Measurements from ENCODE around the gene BIRC3. TPM values are rescaled to one million over a fixed set of nuclear protein-coding genes. Genes with fewer than 3 reads are reported as not detected.

The BIRC3 gene
- total and polyA plus RNA-seq, 2 of the 8 experiments (the other 6 are each of a cell fraction or from before 2014, with no cell fraction given), result 0.08 to 0.20 TPM

GRCh38 chr11:102289592-102289991 is 27.7 kb upstream of the BIRC3 start:
- Histone ChIP-seq H4K20me1 (replicated peaks in 1 of 2; ENCODE audit: control insufficient read depth in 1 of 2, insufficient read depth in 2 of 2, low read length in 2 of 2) (no peaks in the 10 kb centered on the region), H3K56ac (replicated peaks; ENCODE audit: insufficient read length, low read depth, low read length) (no peak overlapping the region), H3K4me1 (replicated peaks in 1 of 4; ENCODE audit: control insufficient read depth in 3 of 4, insufficient read depth in 4 of 4, low read length in 3 of 4) (peaks cover 0 to 5% (median 0%) of the 10 kb centered on the region in 4 experiments; a peak in 2 of 7 replicates), H2BK5ac (ENCODE audit: low read depth, low read length) (no peak overlapping the region), H3K4me3 (ENCODE audit: extremely low read depth in 1 of 4, insufficient read depth in 2 of 4, low read depth in 3 of 4, low read length in 4 of 4) (no peak overlapping the region), H2BK120ac (replicated peaks; ENCODE audit: low read depth, low read length) (no peak overlapping the region), H3K27me3 (replicated peaks in 1 of 4; ENCODE audit: control insufficient read depth in 3 of 4, extremely low read depth in 1 of 4, insufficient read depth in 3 of 4, low read length in 3 of 4) (no peaks in the 10 kb centered on the region), H3K9ac (replicated peaks in 1 of 4; ENCODE audit: extremely low read depth in 1 of 4, low read depth in 3 of 4, low read length in 3 of 4) (no peak overlapping the region), H3K14ac (ENCODE audit: insufficient read length) (no peak overlapping the region), H3K9me3 (ENCODE audit: insufficient read depth in 2 of 2, low read depth in 1 of 2, low read length in 1 of 2) (no peaks in the 10 kb centered on the region), H3K79me1 (ENCODE audit: low read depth, low read length) (no peaks in the 10 kb centered on the region), H3K23ac (ENCODE audit: insufficient read length) (no peak overlapping the region), H3K79me2 (ENCODE audit: control insufficient read depth in 1 of 2, insufficient read depth in 2 of 2, low read length in 2 of 2) (no peaks in the 10 kb centered on the region), H4K91ac (replicated peaks; ENCODE audit: insufficient read length, low read length) (no peak overlapping the region), H3K18ac (ENCODE audit: extremely low read depth, low read length) (no peak overlapping the region), H3K4me2 (ENCODE audit: insufficient read depth in 1 of 2, low read depth in 2 of 2, low read length in 2 of 2) (no peak overlapping the region), H2BK15ac (ENCODE audit: low read length) (no peak overlapping the region), H3K36me3 (ENCODE audit: control insufficient read depth in 2 of 4, insufficient read depth in 4 of 4, low read length in 3 of 4) (no peaks in the 10 kb centered on the region), H2AFZ (ENCODE audit: low read length) (peak overlapping the region; percentile 33; the same call in 1 of the 2 replicates), H3K23me2 (ENCODE audit: low read depth, low read length) (no peaks in the 10 kb centered on the region), H4K8ac (ENCODE audit: extremely low read depth, insufficient read depth, low read length) (no peak overlapping the region), H4K5ac (ENCODE audit: insufficient read length, low read depth, low read length) (no peak overlapping the region), H2AK5ac (ENCODE audit: low read depth, low read length) (no peak overlapping the region), H3K27ac (ENCODE audit: low read depth, low read length) (no peak overlapping the region), H2BK12ac (ENCODE audit: low read depth, low read length) (no peak overlapping the region), H3K4ac (replicated peaks; ENCODE audit: insufficient read length, low read depth, low read length) (no peak overlapping the region), H2BK20ac (ENCODE audit: low read length) (no peak overlapping the region)
- DNase-seq (ENCODE audit: low read depth in 1 of 2, low spot score in 2 of 2), result no peak
- ChIA-PET CTCF (ENCODE audit: partially characterized antibody) (interaction anchor here (0.7 to 10.2 kb wide), 13 partner anchors 11 to 377 kb away, joined by 3 to 214 read pairs (median 5); no protein-coding TSS in a partner anchor), POLR2A (ENCODE audit: partially characterized antibody) (no interaction called here)
- WGBS, 2 experiments (ENCODE audit: extremely low coverage in 1 of 2, insufficient coverage in 1 of 2, insufficient read length in 1 of 2, insufficient replicate concordance in 2 of 2, low coverage in 1 of 2, low lambda C conversion rate in 2 of 2, missing lambda C conversion rate in 1 of 2), result 85% methylated on average over 3 of the region's 3 CpGs; no CpG with 5 or more reads in 1 of the 2 experiments
- no peak for FAIRE-seq
- TF ChIP-seq, protein P1, sequence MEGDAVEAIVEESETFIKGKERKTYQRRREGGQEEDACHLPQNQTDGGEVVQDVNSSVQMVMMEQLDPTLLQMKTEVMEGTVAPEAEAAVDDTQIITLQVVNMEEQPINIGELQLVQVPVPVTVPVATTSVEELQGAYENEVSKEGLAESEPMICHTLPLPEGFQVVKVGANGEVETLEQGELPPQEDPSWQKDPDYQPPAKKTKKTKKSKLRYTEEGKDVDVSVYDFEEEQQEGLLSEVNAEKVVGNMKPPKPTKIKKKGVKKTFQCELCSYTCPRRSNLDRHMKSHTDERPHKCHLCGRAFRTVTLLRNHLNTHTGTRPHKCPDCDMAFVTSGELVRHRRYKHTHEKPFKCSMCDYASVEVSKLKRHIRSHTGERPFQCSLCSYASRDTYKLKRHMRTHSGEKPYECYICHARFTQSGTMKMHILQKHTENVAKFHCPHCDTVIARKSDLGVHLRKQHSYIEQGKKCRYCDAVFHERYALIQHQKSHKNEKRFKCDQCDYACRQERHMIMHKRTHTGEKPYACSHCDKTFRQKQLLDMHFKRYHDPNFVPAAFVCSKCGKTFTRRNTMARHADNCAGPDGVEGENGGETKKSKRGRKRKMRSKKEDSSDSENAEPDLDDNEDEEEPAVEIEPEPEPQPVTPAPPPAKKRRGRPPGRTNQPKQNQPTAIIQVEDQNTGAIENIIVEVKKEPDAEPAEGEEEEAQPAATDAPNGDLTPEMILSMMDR (IDR thresholded peaks at IDR 0.05; ENCODE audit: control extremely low read depth in 1 of 3, insufficient read depth in 1 of 3, low read depth in 1 of 3, low read length in 3 of 3), result no peak
- TF ChIP-seq SIN3A (conservative IDR thresholded peaks at IDR 0.05 in 1 of 2, IDR thresholded peaks at IDR 0.05 in 1 of 2; ENCODE audit: low read depth in 1 of 2, low read length in 2 of 2), result no peak
- TF ChIP-seq JUN (IDR thresholded peaks at IDR 0.05; ENCODE audit: low read depth, low read length), result no peak
- no peak for TF ChIP-seq KDM5A (IDR thresholded peaks at IDR 0.05; ENCODE audit: low read length)
- no peak for TF ChIP-seq CTBP2 (IDR thresholded peaks at IDR 0.05; ENCODE audit: borderline replicate concordance, insufficient read depth, insufficient read length, low read length)
- TF ChIP-seq, protein P2, sequence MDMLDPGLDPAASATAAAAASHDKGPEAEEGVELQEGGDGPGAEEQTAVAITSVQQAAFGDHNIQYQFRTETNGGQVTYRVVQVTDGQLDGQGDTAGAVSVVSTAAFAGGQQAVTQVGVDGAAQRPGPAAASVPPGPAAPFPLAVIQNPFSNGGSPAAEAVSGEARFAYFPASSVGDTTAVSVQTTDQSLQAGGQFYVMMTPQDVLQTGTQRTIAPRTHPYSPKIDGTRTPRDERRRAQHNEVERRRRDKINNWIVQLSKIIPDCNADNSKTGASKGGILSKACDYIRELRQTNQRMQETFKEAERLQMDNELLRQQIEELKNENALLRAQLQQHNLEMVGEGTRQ (IDR thresholded peaks at IDR 0.05; ENCODE audit: low read length), result no peak
- TF ChIP-seq EP300 (IDR thresholded peaks at IDR 0.05; ENCODE audit: borderline replicate concordance in 1 of 2, low read depth in 2 of 2, low read length in 2 of 2), result no peak
